GM19372 (cell line): ENCODE results near the gene PRSS21.

Experiments used
- ATAC-seq: cut with Tn5 transposase; IDR thresholded peaks from one replicate; pipeline ENCODE4 v1.9.1; 2021; ENCODE audit warnings: mild to moderate bottlenecking, low read depth, moderate library complexity; ENCODE audit not compliant: unreplicated experiment

The PRSS21 gene

GRCh38 chr16:2859686-2860265 lies 42.7 kb downstream of the PRSS21 start:
- ATAC-seq, result no peak

GRCh38 chr16:2860826-2861567 lies 44.0 kb downstream of the PRSS21 start:
- no peak for ATAC-seq

GRCh38 chr16:2865651-2866050 lies 48.6 kb downstream of the PRSS21 start:
- no peak for ATAC-seq

GRCh38 chr16:2866431-2866830 lies 49.4 kb downstream of the PRSS21 start:
- no peak for ATAC-seq

- no peak for ATAC-seq
These were observed 50.6 kb downstream of the PRSS21 start for GRCh38 chr16:2867661-2867986.

- ATAC-seq, result peak; percentile 90
These were observed 51.2 kb downstream of the PRSS21 start for GRCh38 chr16:2867987-2868789.
